A673 (cell line): ENCODE measurements around the gene LRRC32. TPM values are rescaled to one million over a fixed set of nuclear protein-coding genes. Genes with fewer than 3 reads are reported as not detected.

Experiments
- BruUV-seq: library from RNA; stranded (reverse); fragments of 400-500 nt; replicated peaks from 2 replicates; lab custom pipeline; 2021; lab: Mats Ljungman, UMichigan
- CTCF ChIA-PET: fragments of 300-600 bp; sonication (Branson Sonifier 250); formaldehyde crosslinking; loops from one replicate; lab custom pipeline; 2022; ENCODE audit warnings: antibody characterized with exemption; lab: Charles Lee
- POLR2A ChIA-PET: fragments of 300-600 bp; sonication (Branson Sonifier 250); formaldehyde crosslinking; loops from one replicate; lab custom pipeline; 2022; ENCODE audit warnings: antibody characterized with exemption; ENCODE audit not compliant: low non-redundant PET; lab: Charles Lee
- DNase-seq: peaks from one replicate; pipeline ENCODE4 v3.0.0-alpha.2; 2015; ENCODE audit warnings: low spot score
- H3K27ac ChIP-seq: fragments of 200-600 bp; sonication (generic); 2 replicates; pipeline ENCODE4 v1.5.1; 2016; ENCODE audit warnings: mixed run types, low read depth, mild to moderate bottlenecking, mixed read lengths, antibody characterized with exemption, low read length; ENCODE audit not compliant: poor library complexity, severe bottlenecking
- H3K27me3 ChIP-seq: fragments of 200-600 bp; sonication (generic); replicated peaks from 2 replicates; pipeline ENCODE4 v1.6.1; 2017; ENCODE audit warnings: mixed run types, low read depth, mild to moderate bottlenecking, mixed read lengths, antibody characterized with exemption, low read length; ENCODE audit not compliant: insufficient read depth, poor library complexity
- H3K36me3 ChIP-seq: fragments of 200-600 bp; sonication (generic); 2 replicates; pipeline ENCODE4 v1.6.1; 2016; ENCODE audit warnings: mixed run types, mild to moderate bottlenecking, mixed read lengths, antibody characterized with exemption, low read length; ENCODE audit not compliant: insufficient read depth, poor library complexity, severe bottlenecking
- H3K4me1 ChIP-seq: fragments of 200-600 bp; sonication (generic); 2 replicates; pipeline ENCODE4 v1.6.1; 2017; ENCODE audit warnings: mixed run types, mild to moderate bottlenecking, mixed read lengths, antibody characterized with exemption, low read length; ENCODE audit not compliant: insufficient read depth, poor library complexity, severe bottlenecking
- H3K4me3 ChIP-seq: fragments of 200-600 bp; sonication (generic); 2 replicates; pipeline ENCODE4 v1.5.1; 2016; ENCODE audit warnings: low read depth, mixed run types, mild to moderate bottlenecking, mixed read lengths, low read length; ENCODE audit not compliant: poor library complexity, severe bottlenecking
- H3K9me3 ChIP-seq: fragments of 200-600 bp; sonication (generic); 2 replicates; pipeline ENCODE4 v1.6.1; 2016; ENCODE audit warnings: mixed run types, low read depth, mild to moderate bottlenecking, mixed read lengths, antibody characterized with exemption, low read length; ENCODE audit not compliant: poor library complexity, severe bottlenecking
- EZH2 ChIP-seq: fragments of 200-600 bp; sonication (generic); IDR thresholded peaks from 2 replicates; pipeline ENCODE4 v1.6.1; 2017; ENCODE audit warnings: borderline replicate concordance, low read depth, mild to moderate bottlenecking, mixed read lengths, antibody characterized with exemption, low read length; ENCODE audit not compliant: poor library complexity, severe bottlenecking
- intact Hi-C: fragments of 100-400 bp; cut with micrococcal nuclease; formaldehyde crosslinking; loops from one replicate; pipeline ENCODE4 v1.10.0; 2022; ENCODE audit not compliant: unreplicated experiment
- total RNA-seq: library from RNA; stranded (reverse); gene quantifications from 2 replicates; pipeline ENCODE4 v1.2.3, GENCODE V29; 2021
- TF ChIP-seq, protein P1 (sequence below): fragments of 300-800, 200-600 bp; sonication (generic); conservative IDR thresholded peaks from 2 replicates; pipeline ENCODE4 v1.5.1; 2017; ENCODE audit warnings: low read depth, mild to moderate bottlenecking, antibody characterized with exemption, low read length, moderate library complexity, mixed read lengths

Gene LRRC32
- total RNA-seq, 1 experiment from 2014 or later: not detected

DNA sequence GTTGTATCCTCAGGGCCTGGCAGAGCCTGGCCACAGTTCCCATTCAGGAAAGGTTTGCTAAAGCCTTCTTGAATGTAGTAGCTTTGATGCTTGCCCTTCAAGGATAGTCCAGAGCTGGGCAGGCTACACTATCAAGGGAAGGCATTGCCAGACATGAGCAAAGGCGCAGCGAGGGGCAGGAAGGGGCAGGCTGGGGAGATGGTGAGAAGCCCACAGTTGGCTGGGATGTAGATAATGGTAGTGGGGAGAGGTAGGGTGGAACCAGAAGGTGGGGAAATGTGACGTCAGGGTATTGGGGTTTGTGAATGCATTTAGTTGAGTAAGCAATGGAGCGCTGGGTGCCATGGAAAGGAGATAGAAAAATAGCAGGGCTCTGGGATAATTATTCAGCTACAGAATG, 28.6 kb downstream of the LRRC32 start:
- Histone ChIP-seq H3K27ac (no peak overlapping the region), H3K4me3 (no peak overlapping the region), H3K27me3 (peaks cover 18% of the 10 kb centered on the region), H3K4me1 (no peaks in the 10 kb centered on the region), H3K36me3 (no peaks in the 10 kb centered on the region), H3K9me3 (peaks cover 2% of the 10 kb centered on the region)
- no peak for DNase-seq
- CTCF ChIA-PET: no interaction called here
- POLR2A ChIA-PET: no interaction called here
- no TSS peak for BruUV-seq
- TF ChIP-seq, protein P1, sequence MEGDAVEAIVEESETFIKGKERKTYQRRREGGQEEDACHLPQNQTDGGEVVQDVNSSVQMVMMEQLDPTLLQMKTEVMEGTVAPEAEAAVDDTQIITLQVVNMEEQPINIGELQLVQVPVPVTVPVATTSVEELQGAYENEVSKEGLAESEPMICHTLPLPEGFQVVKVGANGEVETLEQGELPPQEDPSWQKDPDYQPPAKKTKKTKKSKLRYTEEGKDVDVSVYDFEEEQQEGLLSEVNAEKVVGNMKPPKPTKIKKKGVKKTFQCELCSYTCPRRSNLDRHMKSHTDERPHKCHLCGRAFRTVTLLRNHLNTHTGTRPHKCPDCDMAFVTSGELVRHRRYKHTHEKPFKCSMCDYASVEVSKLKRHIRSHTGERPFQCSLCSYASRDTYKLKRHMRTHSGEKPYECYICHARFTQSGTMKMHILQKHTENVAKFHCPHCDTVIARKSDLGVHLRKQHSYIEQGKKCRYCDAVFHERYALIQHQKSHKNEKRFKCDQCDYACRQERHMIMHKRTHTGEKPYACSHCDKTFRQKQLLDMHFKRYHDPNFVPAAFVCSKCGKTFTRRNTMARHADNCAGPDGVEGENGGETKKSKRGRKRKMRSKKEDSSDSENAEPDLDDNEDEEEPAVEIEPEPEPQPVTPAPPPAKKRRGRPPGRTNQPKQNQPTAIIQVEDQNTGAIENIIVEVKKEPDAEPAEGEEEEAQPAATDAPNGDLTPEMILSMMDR: no peak
- TF ChIP-seq EZH2: no peak
- intact Hi-C loops: no loop called here

DNA sequence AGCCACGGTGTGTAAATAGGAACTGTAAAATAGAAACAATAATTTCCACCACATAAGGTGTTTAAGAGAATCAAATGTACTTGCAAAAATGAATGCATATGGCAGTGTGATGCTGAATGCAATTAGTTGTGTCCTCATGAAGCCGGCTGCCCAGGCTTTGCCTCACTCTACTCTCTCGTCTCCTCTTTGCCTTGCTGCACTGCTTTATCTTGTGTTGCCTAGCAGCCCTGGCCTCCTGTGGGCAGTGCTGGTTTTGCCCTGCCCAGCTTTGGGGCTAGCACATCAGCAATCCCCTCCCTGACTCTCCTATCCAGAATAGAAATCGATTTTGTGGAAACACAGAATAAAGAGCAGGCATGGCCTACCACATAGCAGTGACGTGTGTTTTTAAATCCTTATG, 30.0 kb downstream of the LRRC32 start:
- Histone ChIP-seq H3K4me1 (no peaks in the 10 kb centered on the region), H3K4me3 (no peak overlapping the region), H3K27ac (no peak overlapping the region), H3K9me3 (no peaks in the 10 kb centered on the region), H3K36me3 (no peaks in the 10 kb centered on the region), H3K27me3 (peaks cover 18% of the 10 kb centered on the region)
- no TSS peak for BruUV-seq
- POLR2A ChIA-PET: no interaction called here
- TF ChIP-seq EZH2: no peak
- TF ChIP-seq, protein P1: no peak
- DNase-seq: no peak
- CTCF ChIA-PET: no interaction called here
- intact Hi-C loops: no loop called here

DNA sequence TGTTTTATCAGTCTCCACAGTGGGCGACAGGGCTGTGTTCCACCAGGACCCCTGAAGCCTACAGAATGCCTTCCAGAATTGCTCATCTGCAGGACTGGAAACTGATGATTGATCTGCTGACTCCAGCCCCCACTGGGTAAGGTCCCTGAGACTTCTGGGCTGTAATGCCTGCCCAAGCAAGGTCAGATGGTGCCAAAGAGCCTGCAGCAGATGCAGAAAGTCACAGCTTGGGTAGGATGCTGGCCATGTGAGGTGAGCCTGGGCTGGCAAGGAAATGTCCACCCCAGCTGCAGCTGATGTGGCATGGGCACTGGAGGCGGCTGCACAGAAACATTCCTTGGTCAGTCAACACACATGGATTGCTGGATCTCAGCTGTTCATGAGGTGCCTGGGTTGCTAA, 30.9 kb downstream of the LRRC32 start:
- Histone ChIP-seq H3K4me3 (no peak overlapping the region), H3K9me3 (no peaks in the 10 kb centered on the region), H3K36me3 (no peaks in the 10 kb centered on the region), H3K4me1 (no peaks in the 10 kb centered on the region), H3K27me3 (peaks cover 12% of the 10 kb centered on the region), H3K27ac (no peak overlapping the region)
- POLR2A ChIA-PET: no interaction called here
- intact Hi-C loops: no loop called here
- no peak for DNase-seq
- no TSS peak for BruUV-seq
- TF ChIP-seq, protein P1: no peak
- no peak for TF ChIP-seq EZH2
- CTCF ChIA-PET: no interaction called here
